T-helper 1 cell treated with Interleukin-12 subunit alpha and Interleukin-12 subunit beta and Interleukin-4 antibody, amounts not matched to agents 30 μg/mL and 1 μg/mL, for 36 hours (primary cell): ENCODE data around the gene OLA1.

ENCODE experiments used
- H3K27ac Mint-ChIP-seq: one replicate; pipeline ENCODE4 v1.8.0; 2021; ENCODE audit warnings: mild to moderate bottlenecking, mixed read lengths
- H3K27me3 Mint-ChIP-seq: one replicate; pipeline ENCODE4 v1.8.0; 2021; ENCODE audit warnings: low read depth, mixed read lengths
- H3K36me3 Mint-ChIP-seq: one replicate; pipeline ENCODE4 v1.8.0; 2021; ENCODE audit warnings: low read depth, mixed read lengths
- H3K4me1 Mint-ChIP-seq: one replicate; pipeline ENCODE4 v1.8.0; 2021; ENCODE audit warnings: low read depth, mixed read lengths
- H3K4me3 Mint-ChIP-seq: one replicate; pipeline ENCODE4 v1.8.0; 2021; ENCODE audit warnings: mild to moderate bottlenecking, moderate library complexity, mixed read lengths
- H3K9me3 Mint-ChIP-seq: one replicate; pipeline ENCODE4 v1.8.0; 2021; ENCODE audit warnings: mixed read lengths

The OLA1 gene

GRCh38 chr2:174025271-174026121 is 222.8 kb downstream of the OLA1 start:
- no peak overlapping the region for H3K27ac Mint-ChIP-seq
- no peaks in the 10 kb centered on the region for H3K36me3 Mint-ChIP-seq
- H3K27me3 Mint-ChIP-seq = no peaks in the 10 kb centered on the region
- no peak overlapping the region for H3K4me3 Mint-ChIP-seq
- H3K9me3 Mint-ChIP-seq = no peaks in the 10 kb centered on the region
- peaks cover 2% of the 10 kb centered on the region for H3K4me1 Mint-ChIP-seq

DNA sequence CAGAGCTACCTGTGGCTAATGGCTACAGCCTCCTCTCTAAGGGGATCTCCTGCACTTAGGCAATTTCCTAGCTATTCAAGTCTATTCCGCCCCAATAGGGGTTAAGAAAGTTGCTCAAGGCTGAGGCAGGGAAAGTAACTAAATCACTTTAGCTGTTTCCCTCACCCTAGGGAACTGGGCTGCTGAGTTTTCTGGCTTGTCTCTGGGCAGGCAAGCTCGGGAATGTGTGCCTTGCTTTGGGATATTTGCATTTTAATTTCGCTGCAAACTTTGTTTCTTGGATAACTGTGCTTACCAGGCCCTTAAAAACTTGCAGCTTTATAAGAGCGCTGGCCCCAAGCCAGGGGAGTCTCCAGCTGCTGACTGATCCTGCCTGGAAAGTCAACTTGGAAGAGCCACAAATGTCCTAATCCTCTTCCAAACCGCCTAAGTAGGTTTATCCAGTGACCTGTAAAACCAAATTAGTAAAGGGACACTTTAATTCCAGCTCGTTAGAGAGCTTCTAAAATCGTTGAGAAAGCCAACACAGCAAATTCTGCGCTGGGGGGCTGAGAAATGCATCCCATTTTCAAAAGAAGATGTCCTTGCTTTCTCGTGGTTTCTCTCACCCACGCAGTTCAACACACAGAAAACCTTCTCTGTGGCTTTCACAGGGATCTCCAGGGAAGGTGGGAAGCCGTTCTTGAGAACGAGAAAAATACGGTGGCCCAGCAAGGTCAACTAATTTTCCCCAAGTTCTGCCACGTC is 223.6 kb downstream of the OLA1 start:
- Mint-ChIP-seq H3K36me3 (no peaks in the 10 kb centered on the region), H3K27ac (no peak overlapping the region), H3K4me1 (peaks cover 2% of the 10 kb centered on the region), H3K4me3 (no peak overlapping the region), H3K27me3 (no peaks in the 10 kb centered on the region), H3K9me3 (no peaks in the 10 kb centered on the region)

DNA sequence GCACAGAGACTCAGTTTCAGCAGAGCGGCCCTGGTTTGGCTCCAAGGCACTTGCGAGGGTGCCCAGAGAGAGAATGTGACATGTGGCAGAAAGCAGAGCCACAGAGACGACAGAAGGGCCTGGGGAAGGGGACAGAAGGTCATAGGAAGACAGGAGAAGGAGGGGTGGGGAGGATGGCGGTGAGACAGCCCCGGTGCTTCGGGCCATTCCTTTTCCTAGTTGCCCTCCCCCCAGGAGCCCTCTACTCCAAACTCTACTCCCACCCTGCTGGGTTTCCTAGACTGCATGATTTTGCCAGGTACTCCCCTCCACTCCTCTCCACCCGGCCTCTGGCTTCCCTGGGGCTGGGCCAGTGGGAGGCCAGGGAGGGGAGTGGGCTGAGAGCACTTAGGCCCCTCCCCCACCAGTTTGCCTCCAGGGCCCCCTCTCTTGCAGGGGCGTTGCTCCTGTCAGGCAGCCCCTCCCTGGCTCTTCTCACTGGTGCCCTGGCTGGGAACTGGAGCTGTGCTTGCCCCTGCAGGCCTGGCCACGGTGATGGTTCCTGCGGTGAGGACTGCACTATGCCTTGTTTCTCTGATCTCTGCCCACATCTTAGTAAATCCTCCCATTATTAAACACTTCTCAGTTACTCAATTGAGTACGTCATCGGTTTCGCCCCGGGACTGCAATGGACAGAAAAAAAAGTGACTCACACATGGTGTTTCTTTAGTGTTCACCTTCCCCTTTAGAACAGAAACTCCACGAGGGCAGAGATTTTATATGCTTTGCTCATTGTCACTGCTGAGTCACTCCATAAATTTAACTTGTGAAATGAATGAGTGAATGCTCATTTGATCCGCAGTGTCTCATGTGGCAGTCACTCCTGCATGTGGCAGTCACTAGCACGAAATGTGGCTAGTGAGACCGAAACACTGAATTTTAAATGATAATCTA is 224.5 kb downstream of the OLA1 start:
- peaks cover 2% of the 10 kb centered on the region for H3K4me1 Mint-ChIP-seq

More for the DNA sequence above, 224.5 kb downstream of the OLA1 start:
- Mint-ChIP-seq H3K9me3 (no peaks in the 10 kb centered on the region), H3K4me3 (no peak overlapping the region), H3K27ac (no peak overlapping the region), H3K27me3 (no peaks in the 10 kb centered on the region), H3K36me3 (no peaks in the 10 kb centered on the region)
